BJ (cell line): ENCODE data around the gene GALNT13. TPM values are rescaled to one million over a fixed set of nuclear protein-coding genes. Genes with fewer than 3 reads are reported as not detected.

Experiments used
- CTCF ChIA-PET: fragments of 350-600 bp; formaldehyde crosslinking; extraction: SDS; loops from one replicate; lab custom pipeline; 2021; ENCODE audit warnings: antibody characterized with exemption, inconsistent platforms; lab: Yijun Ruan, JAX
- POLR2A ChIA-PET: fragments of 300-600 bp; sonication (Branson Sonifier 250); formaldehyde crosslinking; extraction: SDS; loops from one replicate; lab custom pipeline; 2021; ENCODE audit warnings: antibody characterized with exemption; lab: Charles Lee
- DNase-seq: peaks from one replicate; pipeline ENCODE4 v3.0.0-alpha.2; 2011; ENCODE audit warnings: low read depth
- H3K27me3 ChIP-seq: 2 replicates; pipeline ENCODE4 v1.6.0; 2011; ENCODE audit warnings: low read length; ENCODE audit not compliant: control insufficient read depth, insufficient read depth
- H3K36me3 ChIP-seq: 2 replicates; pipeline ENCODE4 v1.5.1; 2011; ENCODE audit warnings: low read length; ENCODE audit not compliant: control insufficient read depth, insufficient read depth
- H3K4me3 ChIP-seq: 2 replicates; pipeline ENCODE4 v1.5.1; 2011; ENCODE audit warnings: low read depth, mild to moderate bottlenecking, control low read depth, low read length
- CTCF ChIP-seq: IDR thresholded peaks from 2 replicates; pipeline ENCODE4 v1.5.1; 2011; ENCODE audit warnings: low read depth, mild to moderate bottlenecking, control low read depth, inconsistent platforms, low read length, moderate library complexity; ENCODE audit not compliant: insufficient read depth
- polyA plus RNA-seq: library from polyadenylated mRNA; depleted of rRNA; stranded (reverse); fragments of >200 nt; gene quantifications from 2 replicates; pipeline ENCODE4 v1.2.3, GENCODE V29; 2011

The GALNT13 gene
- polyA plus RNA-seq, 1 experiment: not detected

DNA sequence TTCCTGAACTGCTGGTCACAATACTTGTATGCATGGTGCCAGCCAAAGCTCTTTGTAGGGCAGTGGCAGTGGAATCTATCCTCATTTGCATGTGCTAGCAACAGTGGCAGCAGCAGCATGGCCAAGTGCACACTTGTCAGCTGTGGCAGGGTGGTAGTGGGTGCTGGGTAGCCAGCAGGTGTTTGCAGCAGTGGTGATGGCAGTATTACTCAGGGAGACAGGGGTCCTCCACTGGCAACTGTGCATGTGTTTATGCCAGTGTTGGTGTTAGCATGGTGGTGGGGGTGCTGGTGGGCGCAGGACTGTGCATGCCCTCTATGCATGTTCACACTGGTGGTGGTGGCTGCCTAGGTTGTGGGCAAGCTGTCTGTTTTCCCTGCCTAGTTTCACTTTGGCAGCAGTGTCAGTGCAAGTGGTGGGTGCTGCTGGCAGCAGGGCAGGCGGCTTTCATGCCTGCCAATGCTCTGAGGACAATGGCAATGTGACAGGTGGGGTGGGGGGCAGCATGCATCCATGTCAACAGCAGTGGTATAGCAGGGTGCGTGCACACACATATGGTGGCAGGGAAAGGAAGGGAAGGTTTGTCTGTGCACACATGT, 41.2 kb downstream of the GALNT13 start:
- DNase-seq: no peak
- no peak for TF ChIP-seq CTCF
- Histone ChIP-seq H3K4me3 (no peak overlapping the region), H3K27me3 (no peaks in the 10 kb centered on the region), H3K36me3 (no peaks in the 10 kb centered on the region)
- ChIA-PET POLR2A (no interaction called here), CTCF (no interaction called here)

- POLR2A ChIA-PET: no interaction called here
- CTCF ChIA-PET: no interaction called here
- no peaks in the 10 kb centered on the region for H3K36me3 ChIP-seq
- no peak overlapping the region for H3K4me3 ChIP-seq
- no peak for DNase-seq
- no peak for TF ChIP-seq CTCF
- H3K27me3 ChIP-seq: no peaks in the 10 kb centered on the region
Observed at GRCh38 chr2:153917570-153917969, 45.8 kb downstream of the GALNT13 start.

DNA sequence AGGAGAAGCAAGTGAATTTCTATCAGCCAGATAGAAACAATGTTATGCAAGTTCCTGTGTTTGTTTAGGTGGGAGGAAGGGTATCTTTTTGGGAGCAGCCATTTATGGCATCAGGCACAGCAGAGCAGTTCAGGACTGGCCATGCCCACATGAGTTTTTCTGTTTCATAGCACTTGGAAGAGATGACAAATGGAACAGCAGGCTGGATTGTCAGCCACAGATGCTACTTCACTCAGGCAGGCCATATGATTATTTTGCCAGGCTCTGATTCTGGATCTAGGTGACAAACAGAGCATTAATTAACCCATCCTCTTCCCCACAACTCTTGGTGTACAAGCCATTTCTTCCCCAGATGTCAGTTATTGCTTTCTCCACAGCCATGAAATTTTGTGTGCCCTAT, 63.8 kb downstream of the GALNT13 start:
- no peak for TF ChIP-seq CTCF
- ChIA-PET POLR2A (no interaction called here), CTCF (no interaction called here)
- no peaks in the 10 kb centered on the region for H3K36me3 ChIP-seq
- H3K4me3 ChIP-seq: no peak overlapping the region
- no peaks in the 10 kb centered on the region for H3K27me3 ChIP-seq
- no peak for DNase-seq

- CTCF ChIA-PET: no interaction called here
- TF ChIP-seq CTCF: no peak
- no peak for DNase-seq
Observed at GRCh38 chr2:153939124-153939796, 67.5 kb downstream of the GALNT13 start.

DNA sequence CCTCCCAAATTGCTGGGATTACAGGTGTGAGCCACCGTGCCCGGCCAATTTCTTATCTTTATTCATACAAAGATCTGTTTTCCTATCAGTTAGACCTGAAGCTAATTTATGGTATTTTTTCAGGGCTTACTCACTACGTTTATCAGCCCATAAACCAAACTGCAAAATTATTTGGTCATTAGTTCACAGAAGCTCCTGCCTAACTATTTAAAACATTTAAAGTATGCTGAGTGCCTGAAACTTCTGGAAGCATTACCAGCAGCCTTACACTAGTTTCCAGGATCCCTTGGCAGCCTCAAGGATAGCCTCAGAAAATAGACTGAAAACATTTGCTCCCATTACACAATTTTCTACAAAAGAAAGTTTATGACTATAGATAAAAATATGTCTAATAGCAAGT, 68.8 kb downstream of the GALNT13 start:
- POLR2A ChIA-PET: no interaction called here

More at GRCh38 chr2:153939124-153939796, 67.5 kb downstream of the GALNT13 start:
- POLR2A ChIA-PET: no interaction called here
- H3K36me3 ChIP-seq: no peaks in the 10 kb centered on the region
- no peak overlapping the region for H3K4me3 ChIP-seq
- H3K27me3 ChIP-seq: no peaks in the 10 kb centered on the region

More for the DNA sequence above, 68.8 kb downstream of the GALNT13 start:
- H3K4me3 ChIP-seq: no peak overlapping the region
- DNase-seq: no peak
- H3K36me3 ChIP-seq: no peaks in the 10 kb centered on the region
- CTCF ChIA-PET: no interaction called here
- no peaks in the 10 kb centered on the region for H3K27me3 ChIP-seq
- no peak for TF ChIP-seq CTCF
